Fibroblast of skin of right quadriceps (primary cell): Measurements from ENCODE around the gene RBL2.

Source experiments
- DNase-seq: peaks from one replicate; pipeline ENCODE4 v3.0.0-alpha.2; 2013

The RBL2 gene

DNA sequence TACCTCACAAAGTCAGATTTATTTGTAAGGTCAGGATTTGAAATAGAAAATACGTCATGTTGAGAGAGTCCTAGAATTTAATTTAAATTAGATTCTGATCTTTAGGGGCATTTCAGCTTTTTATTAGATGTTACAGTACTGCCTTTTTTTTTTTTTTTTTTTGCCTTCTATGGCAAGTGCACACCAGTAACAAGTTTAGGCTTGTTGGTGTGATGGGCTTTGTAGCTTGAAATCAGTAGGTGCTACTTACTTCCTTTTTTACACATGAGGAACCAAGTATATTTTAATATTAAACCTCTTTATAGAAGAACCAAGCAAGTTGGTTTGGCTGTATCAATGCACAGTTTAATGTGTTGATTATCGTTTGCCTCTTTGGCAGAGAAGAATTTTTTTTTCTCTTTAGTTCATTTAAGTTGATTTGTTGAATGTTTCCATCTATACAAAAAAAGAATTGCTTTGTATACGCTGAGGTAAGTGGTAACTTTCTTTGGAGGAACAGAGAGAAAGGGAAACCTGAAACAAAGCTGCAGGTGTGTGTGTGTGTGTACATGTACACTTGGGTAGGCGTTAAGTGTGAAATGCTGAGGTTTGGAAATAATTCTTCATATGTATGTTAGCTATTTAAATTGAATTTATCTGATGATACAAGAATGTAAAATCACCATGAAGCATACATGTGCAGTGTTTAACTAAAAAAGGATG, 15.7 kb downstream of the RBL2 start:
- no peak for DNase-seq

DNA sequence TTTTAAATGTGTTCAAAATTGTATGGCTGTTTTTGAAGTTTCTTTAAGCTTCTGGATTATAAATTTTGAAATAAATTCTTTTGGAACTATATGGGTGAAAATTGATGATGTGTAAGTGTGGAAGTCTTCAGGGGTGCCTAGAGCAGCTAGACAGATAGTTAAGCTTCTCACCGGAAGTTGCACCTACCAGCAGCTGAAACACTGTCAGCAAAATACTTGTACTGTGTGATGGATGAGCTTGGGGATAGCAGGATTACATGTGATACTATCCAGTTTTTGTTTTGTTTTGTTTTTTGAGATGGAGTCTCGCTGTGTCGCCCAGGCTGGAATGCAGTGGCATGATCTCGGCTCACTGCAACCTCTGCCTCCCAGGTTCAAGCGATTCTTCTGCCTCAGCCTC, 19.7 kb downstream of the RBL2 start:
- no peak for DNase-seq

DNA sequence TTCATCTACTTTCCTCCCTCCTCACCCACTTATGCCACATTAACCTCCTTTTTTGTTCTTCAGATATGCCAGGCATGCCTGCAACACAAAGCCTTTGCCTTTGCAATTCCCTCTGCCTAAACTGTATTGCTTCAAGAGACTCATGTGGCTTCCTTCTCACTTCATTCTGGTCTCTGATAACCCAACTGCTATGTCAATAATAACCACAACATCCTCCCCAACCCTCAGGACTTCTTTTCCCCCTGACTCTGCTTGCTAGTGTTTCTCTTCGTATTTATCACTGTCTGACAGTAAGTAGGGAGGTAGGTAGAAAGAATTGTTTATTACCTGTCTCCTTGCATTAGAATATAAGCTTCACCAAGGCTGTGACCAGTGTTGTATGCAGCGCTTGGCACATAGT, 22.4 kb downstream of the RBL2 start:
- DNase-seq: no peak

DNA sequence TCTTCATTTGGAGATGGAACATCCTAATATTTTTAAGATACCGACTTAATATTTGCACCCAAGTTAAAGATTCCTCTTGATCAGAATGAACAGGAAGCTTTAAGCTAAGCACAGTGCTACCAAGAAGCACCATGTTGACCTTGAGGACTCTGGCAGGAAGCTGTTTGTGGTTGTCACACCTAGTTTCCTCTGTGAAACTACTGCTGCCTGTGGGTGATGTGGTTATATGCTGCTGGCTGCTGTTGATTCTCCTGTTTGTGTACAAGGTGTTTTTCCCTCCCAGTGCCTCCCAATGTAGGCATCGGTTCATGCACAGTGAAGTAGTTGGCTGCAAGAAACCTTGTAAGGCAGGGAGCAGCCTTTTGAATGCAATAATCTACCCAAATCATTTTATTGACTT, 23.4 kb downstream of the RBL2 start:
- DNase-seq: no peak

DNA sequence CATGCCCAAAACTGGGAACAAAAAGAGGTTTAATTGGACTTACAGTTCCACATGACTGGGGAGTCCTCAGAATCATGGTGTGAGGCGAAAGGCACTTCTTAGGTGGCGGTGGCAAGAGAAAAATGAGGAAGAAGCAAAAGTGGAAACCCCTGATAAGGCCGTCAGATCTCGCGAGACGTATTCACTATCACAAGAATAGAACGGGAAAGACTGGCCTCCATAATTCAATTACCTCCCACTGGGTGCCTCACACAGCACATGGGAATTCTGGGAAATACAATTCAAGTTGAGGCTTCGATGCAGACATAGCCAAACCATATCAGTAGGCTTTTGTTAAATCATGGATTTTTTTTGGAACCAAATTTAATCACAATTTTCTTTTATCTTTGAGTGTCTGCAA, 24.4 kb downstream of the RBL2 start:
- DNase-seq: no peak

DNA sequence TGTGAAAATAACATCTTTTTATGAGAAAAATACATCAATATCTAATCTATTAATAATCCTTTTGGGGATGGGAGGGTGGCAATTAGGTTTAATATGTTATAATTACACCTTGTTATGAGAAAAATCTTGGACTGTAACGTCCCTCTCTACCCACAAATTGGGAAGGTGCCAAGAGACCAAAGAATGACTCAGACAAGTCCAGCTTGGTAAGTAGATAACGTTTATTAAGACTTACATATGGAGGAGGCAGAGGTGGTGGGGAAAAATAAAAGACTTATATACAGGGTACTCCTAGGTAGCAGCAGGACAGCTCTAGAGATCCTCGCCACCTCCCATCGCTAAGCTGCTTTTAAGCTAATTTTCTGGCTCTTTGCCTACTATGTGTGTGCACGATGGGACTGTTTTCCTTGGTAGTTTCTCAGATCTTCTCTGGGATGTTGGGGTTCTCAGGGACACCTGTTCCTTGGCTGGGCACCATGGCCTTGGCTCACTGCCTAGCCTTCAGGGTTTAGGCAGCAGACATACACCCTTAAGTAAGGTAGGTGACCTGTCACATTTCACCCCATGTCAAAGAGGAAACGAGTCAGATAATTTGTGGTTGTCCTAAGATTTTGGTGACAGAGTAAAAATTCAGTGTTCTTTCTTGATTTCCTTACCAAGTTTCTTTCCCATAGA, 31.5 kb downstream of the RBL2 start:
- peak; percentile 62 for DNase-seq

DNA sequence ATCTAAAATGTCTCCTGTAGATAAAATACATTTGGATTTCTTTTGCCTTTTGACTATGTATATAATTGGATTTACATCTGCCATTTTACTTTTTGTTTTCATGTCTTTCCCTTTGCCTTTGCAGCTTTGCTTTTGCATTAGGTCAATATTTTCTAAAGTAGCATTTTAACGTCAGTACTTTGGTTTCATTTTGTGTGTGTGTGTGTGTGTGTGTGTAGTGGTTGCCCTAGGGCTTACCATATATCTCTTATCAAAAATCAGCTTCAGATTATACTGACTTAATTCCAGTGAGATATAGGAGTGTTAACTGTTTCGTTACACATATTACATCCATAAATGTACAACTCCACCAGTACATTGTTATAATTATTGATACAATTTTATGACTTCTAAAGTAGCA, 42.6 kb downstream of the RBL2 start:
- no peak for DNase-seq

DNA sequence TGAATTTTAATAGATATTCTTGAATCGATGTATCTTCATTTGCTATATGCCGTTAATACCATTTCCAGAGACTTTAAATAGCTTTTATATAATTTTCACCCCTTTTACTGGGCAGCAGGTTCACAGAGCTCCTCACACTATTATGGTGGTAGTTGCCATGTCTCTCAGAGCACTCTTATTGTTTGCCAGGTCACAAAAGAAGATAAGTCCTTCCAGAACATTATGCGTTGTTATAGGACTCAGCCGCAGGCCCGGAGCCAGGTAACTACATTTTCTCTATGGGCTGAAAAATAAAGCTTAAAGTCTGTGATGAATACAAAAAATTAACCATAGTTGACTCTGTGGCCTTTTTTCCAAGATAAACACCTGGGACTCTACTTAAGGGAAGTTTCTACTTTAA, 44.7 kb downstream of the RBL2 start:
- DNase-seq: no peak

DNA sequence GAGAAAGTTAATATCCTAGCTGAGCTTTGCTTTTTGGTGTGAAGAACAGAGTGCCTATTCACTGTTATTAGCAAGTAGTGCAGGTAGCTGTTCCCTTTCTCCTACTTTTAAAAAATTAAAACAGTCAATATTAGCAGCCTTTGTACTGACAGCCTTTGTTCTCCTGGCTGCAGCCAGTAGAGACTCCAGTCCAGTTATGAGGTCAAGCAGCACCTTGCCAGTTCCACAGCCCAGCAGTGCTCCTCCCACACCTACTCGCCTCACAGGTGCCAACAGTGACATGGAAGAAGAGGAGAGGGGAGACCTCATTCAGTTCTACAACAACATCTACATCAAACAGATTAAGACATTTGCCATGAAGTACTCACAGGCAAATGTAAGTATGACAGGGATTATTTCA, 46.1 kb downstream of the RBL2 start:
- no peak for DNase-seq

DNA sequence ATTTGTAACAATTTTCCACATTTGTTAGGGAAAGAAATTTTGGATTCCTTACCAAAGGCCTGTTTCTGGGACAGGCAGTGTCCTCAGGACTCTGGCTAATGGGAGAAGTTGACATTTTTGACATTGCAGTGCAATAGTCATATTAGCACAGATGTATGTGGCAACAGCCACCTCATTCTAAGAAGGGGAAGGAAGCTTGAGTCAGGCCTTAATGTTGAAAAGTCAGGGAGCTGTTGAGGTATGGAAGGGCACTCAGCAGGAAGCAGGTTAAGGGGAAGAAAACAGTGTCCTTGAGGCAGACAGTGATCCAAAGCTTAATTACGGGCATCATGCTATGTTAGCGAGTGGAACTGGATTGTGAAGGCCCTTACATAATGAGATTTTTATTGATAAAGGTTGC, 47.9 kb downstream of the RBL2 start:
- DNase-seq: no peak

DNA sequence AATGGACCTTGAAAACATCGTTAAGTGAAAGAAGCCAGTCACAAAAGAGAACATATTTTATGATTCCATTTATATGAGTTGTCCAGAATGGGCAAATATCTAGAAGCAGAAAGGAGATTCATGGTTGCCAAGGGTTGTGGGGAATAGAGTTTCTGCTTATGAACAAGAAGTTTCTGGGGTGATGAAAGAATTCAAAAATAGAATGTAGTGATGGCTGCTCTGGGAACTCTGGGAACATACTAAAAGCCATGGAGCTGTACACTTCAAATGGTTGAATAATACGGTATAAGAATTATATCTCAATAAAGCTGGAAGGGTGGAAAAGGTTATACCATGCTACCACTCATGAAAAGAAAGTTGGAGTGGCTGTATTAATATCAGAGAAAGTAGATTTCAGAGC, 50.3 kb downstream of the RBL2 start:
- no peak for DNase-seq

DNA sequence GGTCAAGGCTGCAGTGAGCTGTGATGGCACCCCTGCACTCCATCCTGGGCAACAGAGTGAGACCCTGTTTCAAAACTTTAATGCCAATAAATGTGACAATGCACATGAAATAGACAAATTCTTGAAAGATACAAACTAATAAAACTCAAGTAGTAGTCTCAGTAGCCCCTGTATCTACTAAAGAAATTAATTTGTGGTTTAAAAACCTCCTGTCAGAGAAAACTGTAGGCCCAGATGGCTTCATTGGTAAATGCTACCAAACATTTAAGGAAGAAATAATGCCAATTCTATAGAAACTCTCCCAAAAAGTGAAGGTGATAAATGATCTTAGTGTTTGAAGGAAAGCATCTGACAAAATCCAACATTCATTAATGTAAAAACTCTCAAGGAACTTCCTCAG, 52.0 kb downstream of the RBL2 start:
- DNase-seq: no peak

DNA sequence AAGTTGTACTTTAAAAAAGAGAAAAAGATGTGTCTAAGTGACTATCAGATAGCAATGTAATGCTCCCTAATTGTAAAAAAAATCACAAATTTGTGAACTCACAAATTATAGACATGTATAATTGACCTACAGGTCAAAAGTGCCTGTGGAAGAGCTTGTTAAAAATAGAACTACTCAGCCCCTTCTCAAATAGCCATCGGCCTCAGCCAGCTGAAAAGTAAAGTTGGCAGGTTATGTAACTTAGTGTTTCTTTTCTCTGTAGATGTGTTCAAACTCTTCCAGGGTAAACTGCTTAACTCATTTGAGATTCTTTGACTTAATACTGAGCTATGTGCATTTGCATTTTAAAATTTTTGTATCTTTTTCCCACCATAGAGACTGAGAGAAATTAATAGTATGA, 55.5 kb downstream of the RBL2 start:
- no peak for DNase-seq

DNA sequence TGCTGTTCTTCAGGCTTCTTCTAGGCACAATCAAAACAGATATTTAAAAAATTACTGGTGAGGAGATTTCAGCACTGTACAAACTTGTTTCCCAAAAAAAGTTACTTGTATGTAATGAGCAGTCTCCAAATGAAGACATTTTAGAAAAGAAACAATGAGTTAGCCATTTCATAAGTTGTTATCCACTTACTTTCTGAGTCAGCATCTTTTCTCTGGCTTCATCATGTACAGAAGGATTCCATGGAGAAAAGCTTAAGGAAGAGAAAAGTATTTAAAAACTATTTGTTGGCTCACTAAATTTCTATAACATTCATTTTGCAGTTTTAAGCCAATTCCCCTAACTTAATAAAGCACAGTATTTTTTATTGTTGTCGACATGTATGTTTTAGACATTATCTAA, 58.2 kb downstream of the RBL2 start:
- DNase-seq: no peak

DNA sequence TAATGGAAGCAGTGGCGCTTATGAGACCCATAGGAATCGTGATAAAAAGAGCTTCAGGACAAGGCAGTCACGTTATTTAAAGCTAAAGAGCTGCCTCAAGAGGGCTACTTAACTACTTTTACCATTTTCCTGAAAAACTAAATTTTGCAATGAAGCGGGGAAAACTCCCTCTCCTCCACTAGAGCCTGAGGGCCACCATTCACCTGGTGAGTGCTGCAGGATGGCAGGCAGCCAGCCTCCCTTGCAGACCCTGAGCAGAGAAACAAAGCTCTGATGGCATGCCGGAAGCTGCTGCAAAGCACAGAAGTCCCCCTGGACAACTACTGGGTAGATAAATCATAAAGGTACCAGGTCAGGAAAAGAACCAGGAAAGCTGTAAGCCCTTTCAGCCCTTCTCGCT, 60.4 kb downstream of the RBL2 start:
- DNase-seq: no peak

DNA sequence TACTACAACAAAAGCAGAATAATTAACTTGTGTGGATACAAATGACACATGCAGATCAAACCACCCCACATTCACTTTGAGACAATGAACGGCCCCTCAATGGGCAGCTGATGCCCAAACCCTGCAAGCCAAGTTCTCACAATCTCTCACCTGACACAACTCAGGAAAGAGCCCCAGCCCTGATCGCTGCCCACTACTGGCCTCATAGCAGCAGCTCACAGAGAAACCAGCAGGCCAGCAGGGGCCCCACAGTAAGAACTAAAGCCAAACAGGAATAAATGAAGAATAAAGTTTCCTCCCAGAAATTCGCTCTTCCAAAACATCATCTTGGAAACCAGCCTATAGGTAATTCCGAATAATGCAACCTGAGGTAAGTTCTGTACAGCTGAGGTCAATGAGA, 61.1 kb downstream of the RBL2 start:
- DNase-seq: no peak

DNA sequence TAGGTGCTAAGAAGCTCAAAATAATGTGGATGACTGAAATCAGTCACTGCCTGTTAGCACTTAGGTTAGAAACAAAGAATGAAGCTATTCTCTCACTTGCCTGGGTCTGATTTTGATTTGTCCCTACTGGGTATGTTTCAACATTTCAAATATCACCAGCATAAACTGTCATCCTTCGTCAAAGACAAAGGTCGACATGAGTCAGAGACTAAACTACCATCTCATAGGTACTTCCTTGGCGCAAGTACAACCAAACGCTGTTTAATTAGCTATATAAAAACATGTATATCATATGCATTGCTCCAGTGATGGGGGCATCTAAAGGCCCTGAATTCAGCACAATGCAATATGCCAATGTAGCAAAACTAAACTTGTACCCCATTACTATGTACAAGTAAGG, 64.7 kb downstream of the RBL2 start:
- DNase-seq: no peak

DNA sequence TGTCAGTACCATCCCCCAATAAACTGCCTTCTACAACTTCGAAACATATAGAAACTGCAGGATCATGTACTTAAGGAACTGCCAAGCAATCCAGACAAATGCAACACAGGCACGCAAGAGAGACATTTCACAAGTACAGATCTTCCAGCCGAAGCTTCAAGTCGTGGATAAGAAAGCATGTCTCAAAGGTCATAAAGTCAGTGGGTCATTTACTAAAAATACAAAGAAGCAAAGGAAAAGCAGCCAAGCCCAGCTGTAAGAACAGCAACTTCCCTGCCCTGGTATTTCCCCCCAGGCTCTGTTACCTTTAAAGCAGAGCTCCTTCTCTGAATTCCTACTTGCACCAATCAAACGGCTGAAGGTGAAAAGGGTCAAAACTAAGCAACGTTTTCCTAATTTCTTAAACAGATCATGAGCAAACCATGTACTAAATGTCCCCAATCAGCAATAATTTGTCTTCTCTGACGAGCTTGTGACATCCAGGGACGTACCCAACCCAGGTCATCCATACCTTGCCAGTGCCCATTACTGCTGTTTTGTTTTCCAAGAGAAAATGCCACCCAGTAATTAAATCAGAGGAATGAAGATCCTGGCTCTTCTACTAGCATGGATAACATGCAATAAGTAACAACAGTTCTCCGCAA, 67.1 kb downstream of the RBL2 start:
- DNase-seq: no peak

DNA sequence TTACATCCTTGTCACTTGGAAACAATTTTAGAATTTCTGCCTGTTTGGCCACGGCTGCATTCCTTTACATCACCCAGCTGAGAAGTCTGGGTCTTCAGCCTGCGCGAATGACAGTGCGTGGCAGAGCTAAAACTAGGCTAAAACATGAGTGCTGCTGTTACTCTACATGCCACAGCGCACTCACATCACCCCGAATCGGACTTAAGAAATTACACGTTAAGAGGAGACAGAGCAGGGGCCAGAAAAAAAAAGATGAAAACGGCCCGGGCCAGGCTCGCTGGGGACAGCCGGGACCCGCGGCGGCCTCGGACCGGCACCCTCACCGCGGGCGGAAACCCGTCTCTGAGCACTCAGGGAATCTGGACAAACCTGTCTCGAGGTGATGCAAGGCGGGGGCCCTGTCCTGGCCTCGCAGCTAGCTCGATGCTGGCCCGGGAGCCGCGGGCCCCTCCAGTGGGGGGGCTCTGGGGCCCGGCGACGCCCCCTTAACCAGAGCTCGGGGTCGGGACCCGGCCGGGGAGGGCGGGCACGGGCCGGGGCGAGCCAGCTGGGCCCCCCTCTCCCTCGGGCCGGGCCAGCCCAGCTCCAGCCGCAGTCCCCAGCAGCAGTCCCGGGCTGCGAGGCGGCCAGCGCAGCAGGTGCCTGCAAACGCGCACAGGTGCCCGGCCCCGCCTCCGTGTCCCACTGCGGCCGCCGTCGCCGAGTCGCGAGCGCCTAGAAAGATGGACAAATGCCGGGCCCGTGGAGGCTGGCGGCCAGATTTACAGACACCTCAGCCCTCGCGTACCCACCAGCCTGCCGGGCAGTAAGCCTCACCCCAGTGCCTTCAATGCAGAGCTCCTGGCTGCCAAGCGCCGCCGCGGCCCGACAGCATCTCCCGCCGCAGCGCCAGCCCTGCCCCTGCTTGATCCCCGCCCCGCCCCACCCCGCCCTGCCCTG, 68.3 kb downstream of the RBL2 start, which contains the start of gene AKTIP:
AKTIP (minus strand) TSS at position 879 of the 939 bp plus-strand sequence. CDS start 2,950 bp downstream, outside the sequence.
- DNase-seq: peak; percentile 32

DNA sequence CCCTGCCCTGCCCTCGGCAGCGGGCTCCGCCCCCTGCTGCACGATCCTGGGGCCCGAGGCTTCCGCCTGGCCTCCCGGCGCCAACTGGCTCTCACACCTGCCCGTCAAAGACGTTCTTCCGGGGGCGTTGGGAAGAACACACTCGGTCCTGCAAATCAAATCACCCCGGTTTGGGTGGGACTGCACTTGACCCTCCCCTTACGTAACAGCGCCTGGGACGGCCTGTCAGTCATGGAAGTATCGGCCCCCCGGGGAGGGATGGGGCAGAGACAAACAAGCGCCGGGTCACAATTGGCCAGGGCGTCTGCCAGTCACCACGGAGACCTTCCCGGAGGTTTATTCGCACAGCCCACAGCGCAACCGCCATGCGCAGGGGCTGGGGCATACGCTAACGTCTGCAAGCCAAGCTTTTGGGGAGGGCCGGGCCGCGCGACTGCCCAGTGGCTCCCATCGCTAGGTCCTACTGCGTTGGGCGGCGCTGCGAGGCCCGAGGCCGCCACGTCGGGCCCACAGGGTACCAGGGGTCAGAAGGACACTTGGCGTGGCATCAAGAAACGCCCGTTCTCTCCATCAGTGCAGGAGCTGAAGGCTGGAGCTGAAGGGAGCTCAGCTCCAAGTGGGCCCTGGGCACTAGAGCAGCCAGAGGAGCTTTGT, 69.1 kb downstream of the RBL2 start:
- peak; percentile 100 for DNase-seq

DNA sequence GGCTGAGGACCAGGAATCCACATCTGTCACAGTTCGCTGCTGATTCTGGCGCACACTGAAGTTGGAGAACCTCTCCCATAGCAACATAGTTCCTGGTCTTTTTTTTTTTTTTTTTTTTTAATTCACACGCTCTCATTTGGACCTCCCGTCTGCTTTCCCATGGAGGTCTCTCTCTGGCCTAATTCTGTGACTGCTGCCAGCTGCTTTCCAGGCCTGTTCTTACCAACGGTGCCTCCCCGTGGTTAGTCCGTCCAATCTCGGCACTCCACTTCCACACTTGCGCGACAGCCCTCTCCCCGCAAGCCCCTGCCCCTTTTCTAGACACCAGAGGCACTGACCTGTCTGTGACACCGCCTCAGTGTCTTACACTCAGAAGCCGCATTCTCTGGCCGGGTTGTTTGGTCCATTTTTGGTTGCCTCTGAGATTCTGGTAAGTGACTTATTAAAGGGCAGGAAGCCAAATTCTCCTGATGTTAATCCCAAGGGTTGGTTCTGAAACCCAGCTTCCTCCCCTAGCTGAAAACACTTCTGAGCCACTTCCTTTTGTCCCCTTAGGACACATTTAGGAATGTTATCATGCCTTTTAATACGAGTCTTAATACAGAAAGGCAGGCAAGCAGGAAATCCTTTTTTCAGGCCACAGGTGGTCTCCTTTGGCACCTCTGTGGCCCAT, 69.9 kb downstream of the RBL2 start:
- peak; percentile 62 for DNase-seq

DNA sequence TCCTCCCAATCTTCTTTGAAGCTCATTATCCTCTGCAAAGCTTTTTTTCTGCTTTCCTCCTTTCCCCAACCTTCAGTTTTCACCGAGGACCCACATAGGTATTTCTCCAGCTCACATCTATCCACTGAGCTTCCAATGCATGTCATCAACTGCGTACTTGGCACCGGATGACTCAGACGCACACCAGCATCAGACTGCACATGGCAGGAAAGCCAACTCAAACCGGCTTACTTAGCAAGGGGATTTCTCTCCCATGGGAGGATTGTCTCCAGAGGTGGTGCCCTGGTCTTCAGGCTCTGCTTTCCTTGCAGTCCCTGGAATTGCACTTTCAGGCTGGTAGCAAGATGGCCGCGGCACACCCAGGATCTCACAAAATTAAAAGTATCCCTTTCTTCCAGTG, 70.4 kb downstream of the RBL2 start:
- DNase-seq: peak; percentile 55
